GM23248 (cell line): ENCODE measurements around the gene RASA3.

Experiments used
- EZH2 ChIP-seq: fragments of 200-600 bp; sonication (generic); IDR thresholded peaks from 2 replicates; pipeline ENCODE4 v1.6.1; 2018; ENCODE audit warnings: antibody characterized with exemption, mild to moderate bottlenecking; ENCODE audit not compliant: insufficient read depth, poor library complexity, severe bottlenecking
- EZH2phosphoT487 ChIP-seq: fragments of 200-600 bp; sonication (generic); IDR thresholded peaks from 2 replicates; pipeline ENCODE4 v1.6.1; 2018; ENCODE audit warnings: antibody characterized with exemption, moderate library complexity, mild to moderate bottlenecking, low read depth; ENCODE audit not compliant: insufficient read depth

GRCh38 chr13:114089341-114089740 lies 43.1 kb downstream of the RASA3 start:
- TF ChIP-seq EZH2 (no peak), EZH2phosphoT487 (no peak)
